Measurements from ENCODE around the gene GAGE10.

Gene GAGE10, protein sequence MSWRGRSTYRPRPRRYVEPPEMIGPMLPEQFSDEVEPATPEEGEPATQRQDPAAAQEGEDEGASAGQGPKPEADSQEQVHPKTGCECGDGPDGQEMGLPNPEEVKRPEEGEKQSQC

GRCh38 chrX:49303346-49303745 lies at the start of gene GAGE10:
Gene GAGE10 (plus strand): TSS chrX:49303646. CDS start chrX:49304860, 1,214 bp downstream.
- DNase-seq: no peak

GRCh38 chrX:49254639-49255038 lies 48.8 kb upstream of the GAGE10 start:
- no peak for DNase-seq

GRCh38 chrX:49256268-49256995 lies 47.0 kb upstream of the GAGE10 start:
- DNase-seq: no peak

DNA sequence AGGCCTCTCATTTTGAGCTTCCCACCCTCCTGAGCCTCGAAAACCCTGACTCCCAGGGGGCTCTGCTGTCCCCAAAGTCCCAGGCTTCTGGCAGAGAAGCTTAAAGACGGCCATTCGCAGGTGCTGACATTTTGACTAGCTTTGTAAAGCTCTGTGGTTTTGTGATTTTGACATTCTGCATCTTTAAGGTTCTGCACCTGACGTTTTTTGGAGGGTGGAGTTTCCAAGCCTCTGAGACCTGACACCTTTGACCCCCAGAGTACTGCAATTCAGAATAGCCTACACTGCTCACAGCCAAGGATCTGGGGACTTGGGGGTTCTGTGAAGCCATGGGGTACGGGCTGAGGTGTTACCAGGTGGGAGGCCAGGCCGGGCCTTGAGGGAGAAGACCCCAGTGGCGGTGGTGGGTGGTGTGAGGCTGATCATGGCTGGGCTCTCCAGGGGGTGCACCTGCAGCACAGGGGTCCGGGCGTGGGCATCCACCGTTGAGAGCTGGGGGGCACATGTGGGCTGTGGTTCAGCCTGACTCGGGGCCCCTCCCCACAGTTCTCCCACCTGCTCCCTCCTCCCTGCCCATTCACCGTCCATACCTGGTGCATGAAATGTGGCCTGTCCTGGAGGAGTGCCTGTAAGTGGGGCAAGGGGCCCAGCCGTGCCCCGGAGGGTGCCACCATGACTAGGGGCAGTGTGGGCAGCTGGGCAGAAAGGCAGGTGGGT lies 46.2 kb upstream of the GAGE10 start:
- no peak for DNase-seq

GRCh38 chrX:49257846-49258748 lies 45.3 kb upstream of the GAGE10 start:
- no peak for DNase-seq

DNA sequence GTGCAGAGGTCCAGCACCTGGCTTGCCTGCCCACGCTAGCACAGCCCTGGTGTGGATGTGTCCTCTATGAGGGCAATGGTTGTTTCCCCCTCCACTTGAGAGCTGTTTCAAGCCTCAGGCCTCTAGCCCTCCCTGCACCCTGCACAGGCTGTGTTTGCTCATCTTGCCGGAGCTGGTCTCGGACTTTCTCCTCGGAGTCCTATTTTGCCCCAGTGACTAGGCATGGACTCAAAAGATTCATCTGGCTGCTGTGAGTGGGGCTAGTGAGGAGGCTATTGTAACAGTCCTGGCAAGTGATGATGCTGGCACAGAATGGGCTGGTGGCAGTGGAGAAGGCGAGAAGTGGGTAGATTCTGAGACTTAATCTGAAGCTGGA lies 44.7 kb upstream of the GAGE10 start:
- DNase-seq: no peak

DNA sequence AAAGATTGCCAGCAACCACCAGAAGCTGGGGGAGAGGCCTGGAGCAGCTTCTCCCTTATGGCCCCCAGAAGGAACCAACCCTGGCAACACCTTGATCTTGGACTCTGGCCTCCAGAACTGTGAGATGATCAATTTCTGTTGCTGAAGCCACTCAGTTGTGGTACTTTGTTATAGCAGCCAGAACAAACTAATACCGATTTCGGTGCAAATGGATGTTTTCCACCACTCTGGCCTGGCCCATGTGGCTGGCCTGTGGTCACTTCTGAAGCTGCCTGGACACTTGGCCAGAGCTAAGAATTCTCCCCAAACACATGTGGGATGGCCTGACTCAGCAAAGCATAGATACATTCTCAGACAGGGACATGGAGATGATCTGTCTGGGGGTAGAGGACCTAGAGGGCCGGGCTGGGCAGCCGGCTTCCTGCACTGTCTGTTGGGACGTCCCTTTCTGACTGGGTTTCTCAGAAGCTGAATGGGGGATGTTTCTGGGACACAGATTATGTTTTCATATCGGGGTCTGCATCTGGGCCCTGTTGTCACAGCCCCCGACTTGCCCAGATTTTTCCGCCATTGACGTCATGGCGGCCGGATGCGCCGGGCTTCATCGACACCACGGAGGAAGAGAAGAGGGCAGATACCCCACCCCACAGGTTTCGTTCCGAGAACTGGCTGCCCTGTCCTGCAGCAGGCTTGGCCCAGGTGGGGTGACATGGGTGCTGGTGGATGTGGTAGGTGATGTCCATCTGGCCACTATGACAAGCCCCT lies 43.0 kb upstream of the GAGE10 start:
- DNase-seq: no peak

DNA sequence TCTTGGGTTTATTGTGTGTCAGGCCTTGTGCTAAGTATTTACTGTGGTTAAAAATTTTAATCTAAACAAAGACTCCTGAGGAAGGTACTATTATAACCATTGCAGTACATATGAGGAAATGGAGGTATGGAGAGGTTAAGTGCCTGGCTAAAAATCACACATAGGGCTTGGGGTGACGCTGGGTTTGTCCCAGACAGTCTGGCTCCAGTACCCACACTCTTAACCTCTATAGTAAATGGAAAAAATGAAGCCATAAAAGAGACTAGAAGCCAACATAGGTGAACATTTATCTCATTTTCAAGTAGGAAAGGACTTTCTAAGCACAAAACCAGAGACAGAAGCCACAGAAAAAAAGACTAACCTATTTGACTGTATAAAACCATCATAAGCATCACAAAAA lies 40.8 kb upstream of the GAGE10 start:
- no peak for DNase-seq

DNA sequence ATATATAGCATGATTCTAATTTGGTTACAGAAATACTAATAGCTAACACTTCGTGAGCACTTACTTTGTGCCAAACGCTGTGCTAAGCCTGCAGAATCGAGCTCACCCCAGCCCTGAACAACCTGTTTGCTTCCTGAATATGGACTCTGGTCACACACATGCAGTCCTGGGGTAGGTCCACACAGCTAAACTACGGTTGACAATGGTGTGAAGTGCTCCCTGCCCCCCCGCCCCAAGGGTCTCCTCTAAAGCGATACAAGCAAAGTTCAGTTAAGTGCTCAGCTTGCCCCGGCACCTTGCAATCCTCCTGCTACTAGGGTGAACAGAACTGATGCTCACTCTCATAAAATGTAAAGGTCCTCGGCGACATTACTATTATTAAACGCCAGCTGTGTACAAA lies 39.8 kb upstream of the GAGE10 start:
- DNase-seq: no peak

GRCh38 chrX:49264460-49264859 lies 39.0 kb upstream of the GAGE10 start, which contains the start of gene FOXP3:
Gene FOXP3 (minus strand): TSS chrX:49264710. CDS start chrX:49258505, 6,205 bp downstream.
- DNase-seq: no peak

DNA sequence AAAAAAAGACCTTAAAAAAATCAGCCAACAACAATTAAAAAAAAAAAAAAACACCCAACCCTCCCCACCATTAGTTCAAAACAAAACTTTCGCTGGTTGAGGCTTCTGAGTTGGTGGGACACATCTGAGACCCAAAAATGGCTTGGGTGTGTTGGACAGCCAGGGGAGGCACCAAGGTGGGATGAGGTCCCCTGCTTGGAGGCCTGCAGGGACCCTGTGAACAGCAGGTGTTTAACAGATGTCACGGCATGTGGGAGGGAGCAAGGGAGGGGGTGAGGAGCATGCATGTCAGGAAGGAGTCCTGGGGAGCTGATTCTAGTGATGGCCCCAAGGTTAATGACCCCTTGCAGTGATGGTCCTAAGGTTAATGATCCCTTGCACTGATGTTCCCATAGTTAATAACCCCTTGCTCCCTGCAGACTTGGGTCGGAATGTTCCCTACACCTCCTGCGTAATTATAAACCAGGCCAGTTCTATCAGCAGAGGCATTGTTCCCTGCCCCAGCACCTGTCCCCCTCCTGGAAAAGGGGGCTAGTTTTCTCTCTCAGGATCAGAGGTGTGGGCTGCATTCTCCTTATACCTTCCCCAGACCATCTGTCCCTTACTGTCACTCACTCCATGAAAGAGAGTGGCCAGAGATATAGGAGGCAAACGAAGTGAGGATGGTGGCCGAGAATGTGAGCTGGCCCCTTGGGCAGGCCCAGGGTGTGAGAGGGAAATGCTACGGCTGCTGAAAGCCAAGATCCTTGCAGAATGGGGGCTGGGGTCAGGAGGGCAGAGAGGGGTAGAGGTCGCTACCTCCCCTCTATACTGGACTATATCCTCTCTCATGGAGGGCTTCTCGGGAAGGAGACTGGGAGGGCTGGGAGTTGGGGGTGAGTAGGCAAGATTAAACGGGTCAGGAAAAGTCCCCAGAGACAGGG lies 36.7 kb upstream of the GAGE10 start:
- DNase-seq: no peak

GRCh38 chrX:49268702-49269009 lies 34.8 kb upstream of the GAGE10 start:
- DNase-seq: no peak

GRCh38 chrX:49269010-49269766 lies 34.3 kb upstream of the GAGE10 start:
- peak; percentile 99 for DNase-seq

DNA sequence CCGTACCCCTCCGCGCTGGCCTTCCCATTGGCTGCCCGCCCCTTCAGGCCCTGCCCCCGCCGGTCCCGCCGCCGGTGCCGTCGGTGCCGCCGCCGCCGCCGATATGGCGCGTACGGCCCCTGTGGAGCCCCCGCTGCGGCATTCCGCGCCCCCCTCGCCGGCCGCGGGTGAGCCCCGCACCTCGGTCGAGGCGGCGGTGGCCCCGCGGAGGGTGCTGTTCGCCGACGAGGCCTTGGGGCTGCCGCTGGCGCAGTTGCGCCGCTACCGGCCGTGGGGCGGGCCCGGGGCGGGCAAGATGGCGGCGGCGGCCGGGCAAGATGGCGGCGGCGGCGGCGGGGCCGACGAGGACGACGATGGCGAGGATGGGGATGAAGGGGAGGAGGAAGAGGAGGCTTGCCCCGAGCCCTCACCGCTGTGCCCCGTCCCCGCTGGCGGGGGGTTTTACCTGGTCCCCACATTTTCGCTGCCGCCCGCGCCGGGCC lies 33.6 kb upstream of the GAGE10 start, which contains the start of gene PPP1R3F:
Gene PPP1R3F (plus strand): TSS at position 27 of the 482 bp plus-strand sequence. CDS start 77 bp downstream, at position 104.
- DNase-seq: no peak

- DNase-seq: no peak
Observed at GRCh38 chrX:49270249-49270921, 33.1 kb upstream of the GAGE10 start.

GRCh38 chrX:49271341-49271740 lies 32.1 kb upstream of the GAGE10 start:
- no peak for DNase-seq

DNA sequence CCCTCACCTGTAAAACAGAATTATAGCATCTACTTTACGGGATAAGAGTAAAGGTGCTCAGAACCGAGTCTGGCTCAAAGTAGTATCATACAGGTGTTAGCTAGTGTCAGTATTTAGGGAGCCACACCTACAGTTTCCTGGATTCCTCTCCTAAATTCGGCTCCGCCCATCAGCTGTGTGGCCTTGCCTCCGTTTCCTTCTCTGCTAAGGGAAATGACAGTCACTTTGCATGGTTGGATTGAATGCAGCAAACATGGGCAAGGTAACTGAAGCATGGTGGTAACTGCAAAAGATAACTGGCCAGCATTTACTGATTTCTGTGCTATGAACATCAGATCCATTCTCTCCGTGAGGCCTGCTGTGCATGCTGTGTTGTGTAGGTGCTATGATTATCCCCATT lies 31.0 kb upstream of the GAGE10 start:
- DNase-seq: no peak

DNA sequence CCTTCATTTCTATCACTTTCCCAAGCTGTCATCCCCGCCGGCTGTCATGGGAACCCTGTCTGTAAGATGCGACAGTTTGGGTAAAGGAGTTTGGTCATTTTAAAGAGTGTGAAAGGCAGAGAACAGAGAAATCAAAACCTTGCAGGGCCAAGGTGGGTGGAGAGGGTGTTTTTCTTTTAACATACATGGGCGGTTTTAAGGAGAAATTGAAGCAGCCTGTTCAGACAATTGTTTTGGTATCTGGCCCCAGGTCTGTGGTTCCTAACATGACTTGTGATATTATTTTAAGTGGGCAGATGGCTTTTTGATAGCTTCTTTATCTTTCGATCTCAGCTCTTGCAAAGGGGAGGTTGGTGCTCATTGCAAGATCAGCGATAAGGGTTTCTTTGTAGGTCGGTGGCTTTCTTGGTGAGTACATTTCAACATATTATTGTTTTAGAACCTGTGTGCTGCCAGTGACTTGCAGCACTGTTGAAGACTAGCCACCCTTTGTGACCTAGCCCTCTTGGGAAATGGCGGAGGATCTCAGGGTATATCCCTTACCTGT lies 30.2 kb upstream of the GAGE10 start:
- DNase-seq: no peak

DNA sequence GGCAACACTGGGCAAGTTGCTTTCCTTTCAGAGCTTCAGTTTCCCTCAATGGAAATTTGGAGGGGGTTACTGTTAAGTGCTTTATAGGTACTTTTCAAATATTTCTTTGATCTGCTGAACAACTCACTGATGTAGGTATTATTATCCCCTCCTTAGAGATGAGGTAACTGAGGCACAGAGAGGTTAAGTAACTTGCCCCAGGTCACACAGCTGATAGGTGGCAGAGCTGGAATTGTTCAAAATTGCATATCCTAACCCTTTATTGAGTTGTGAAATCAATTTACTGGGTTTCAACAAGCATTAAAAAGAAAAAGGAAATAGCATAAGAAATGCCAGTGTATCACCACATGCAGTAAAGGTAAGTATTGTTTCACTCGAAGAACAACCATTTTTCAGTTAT lies 27.2 kb upstream of the GAGE10 start:
- DNase-seq: no peak

All from fibroblast of skin of right quadriceps (primary cell).